Measurements from ENCODE around the gene SREBF2. TPM values are rescaled to one million over a fixed set of nuclear protein-coding genes. Genes with fewer than 3 reads are reported as not detected.

Gene SREBF2
- total RNA-seq, 2 donors from 2014 or later, result 48.3 to 65.3 TPM

GRCh38 chr22:41836551-41836950, 3.6 kb downstream of the SREBF2 start:
- H3K4me1 ChIP-seq (ENCODE audit: control insufficient read depth in 1 of 2, low read depth in 2 of 2), result peaks cover 7 to 26% of the 10 kb centered on the region in 2 donors
- peaks cover 2% of the 10 kb centered on the region for H3K36me3 ChIP-seq
- DNase-seq (ENCODE audit: low spot score) (no peak), ATAC-seq (ENCODE audit: insufficient number of reproducible peaks, low FRiP score, low read depth) (no peak)
- no peaks in the 10 kb centered on the region for H3K27me3 ChIP-seq (replicated peaks; ENCODE audit: insufficient read depth)
- H3K9me3 ChIP-seq, result no peaks in the 10 kb centered on the region
- TF ChIP-seq CTCF (IDR thresholded peaks at IDR 0.05), result no peak
- no peak overlapping the region for H3K27ac ChIP-seq
- H3K4me3 ChIP-seq, result no peak overlapping the region

GRCh38 chr22:41838842-41839618, 6.1 kb downstream of the SREBF2 start:
- ATAC-seq (ENCODE audit: insufficient number of reproducible peaks, low FRiP score, low read depth), result no peak
- Histone ChIP-seq H3K4me3 (no peak overlapping the region), H3K27me3 (replicated peaks; ENCODE audit: insufficient read depth) (no peaks in the 10 kb centered on the region), H3K4me1 (ENCODE audit: control insufficient read depth in 1 of 2, low read depth in 2 of 2) (peaks cover 7 to 15% of the 10 kb centered on the region in 2 donors), H3K27ac (no peak overlapping the region), H3K9me3 (no peaks in the 10 kb centered on the region), H3K36me3 (peaks cover 2% of the 10 kb centered on the region)
- TF ChIP-seq CTCF (IDR thresholded peaks at IDR 0.05), result no peak
- DNase-seq (ENCODE audit: low spot score), result no peak

GRCh38 chr22:41840216-41840615, 7.3 kb downstream of the SREBF2 start:
- no peaks in the 10 kb centered on the region for H3K9me3 ChIP-seq
- H3K4me1 ChIP-seq (ENCODE audit: control insufficient read depth in 1 of 2, low read depth in 2 of 2), result peaks cover 0 to 13% of the 10 kb centered on the region in 2 donors
- no peak for TF ChIP-seq CTCF (IDR thresholded peaks at IDR 0.05)
- H3K36me3 ChIP-seq, result peaks cover 2% of the 10 kb centered on the region
- no peak overlapping the region for H3K4me3 ChIP-seq
- no peak overlapping the region for H3K27ac ChIP-seq
- ATAC-seq (ENCODE audit: insufficient number of reproducible peaks, low FRiP score, low read depth), result no peak
- H3K27me3 ChIP-seq (replicated peaks; ENCODE audit: insufficient read depth), result no peaks in the 10 kb centered on the region
- no peak for DNase-seq (ENCODE audit: low spot score)

- H3K27ac ChIP-seq, result no peak overlapping the region
- no peak for TF ChIP-seq CTCF (IDR thresholded peaks at IDR 0.05)
- no peak for DNase-seq (ENCODE audit: low spot score)
- no peaks in the 10 kb centered on the region for H3K36me3 ChIP-seq
- no peak for ATAC-seq (ENCODE audit: insufficient number of reproducible peaks, low FRiP score, low read depth)
- H3K4me1 ChIP-seq (ENCODE audit: control insufficient read depth in 1 of 2, low read depth in 2 of 2), result peaks cover 0 to 15% of the 10 kb centered on the region in 2 donors
- H3K27me3 ChIP-seq (replicated peaks; ENCODE audit: insufficient read depth), result no peaks in the 10 kb centered on the region
- H3K9me3 ChIP-seq, result no peaks in the 10 kb centered on the region
- no peak overlapping the region for H3K4me3 ChIP-seq
These were observed 8.3 kb downstream of the SREBF2 start for GRCh38 chr22:41841085-41841712.
